K562 (cell line): Measurements from ENCODE around the gene GGPS1. TPM values are rescaled to one million over a fixed set of nuclear protein-coding genes. Genes with fewer than 3 reads are reported as not detected.

Experiments
- BCLAF1 ChIP-seq, 2 experiments: fragments of 450-650 bp in 1 of 2; IDR thresholded peaks; 2 replicates each; pipeline ENCODE4 v1.6.1; 2011 to 2017; ENCODE audit warnings: low read depth in 2 of 2, antibody characterized with exemption in 1 of 2, borderline replicate concordance in 1 of 2, low read length in 1 of 2, mild to moderate bottlenecking in 1 of 2, mixed read lengths in 1 of 2; ENCODE audit not compliant: control insufficient read depth in 1 of 2
- BRF2 ChIP-seq: IDR thresholded peaks from 3 replicates; pipeline ENCODE4 v1.6.1; 2011; ENCODE audit warnings: borderline replicate concordance, mild to moderate bottlenecking; ENCODE audit not compliant: insufficient read length, insufficient read depth
- CBFA2T2 ChIP-seq: fragments of 450-650 bp; conservative IDR thresholded peaks from 2 replicates; pipeline ENCODE4 v1.6.1; 2017; ENCODE audit warnings: mild to moderate bottlenecking
- CCNT2 ChIP-seq: IDR thresholded peaks from 2 replicates; pipeline ENCODE4 v1.6.1; 2011; ENCODE audit warnings: borderline replicate concordance, low read depth, mild to moderate bottlenecking, moderate library complexity, mixed read lengths, low read length; ENCODE audit not compliant: insufficient read length; ENCODE audit errors: extremely low read depth
- EP400 ChIP-seq: fragments of 450-650 bp; IDR thresholded peaks from 2 replicates; pipeline ENCODE4 v1.6.1; 2017; ENCODE audit warnings: antibody characterized with exemption, mild to moderate bottlenecking, moderate library complexity
- GABPA ChIP-seq: fragments of 200-800 bp; sonication (Bioruptor generic); conservative IDR thresholded peaks from 2 replicates; pipeline ENCODE4 v1.6.1; 2016; ENCODE audit warnings: low read depth, missing genetic modification characterization, missing compliant biosample characterization
- OTX1 ChIP-seq: fragments of 450-650 bp; formaldehyde crosslinking; IDR thresholded peaks from 2 replicates; pipeline ENCODE4 v1.4.0; 2022; ENCODE audit warnings: mild to moderate bottlenecking
- SMARCE1 ChIP-seq: fragments of 450-650 bp; IDR thresholded peaks from 2 replicates; pipeline ENCODE4 v1.7.1; 2016; ENCODE audit warnings: mild to moderate bottlenecking
- STAG1 ChIP-seq: sonication (generic); formaldehyde crosslinking; IDR thresholded peaks from 2 replicates; pipeline ENCODE4 v1.5.0; 2020; ENCODE audit warnings: missing genetic modification reagents, borderline replicate concordance
- TCF7 ChIP-seq: sonication (generic); IDR thresholded peaks from 2 replicates; pipeline ENCODE4 v1.6.1; 2016; ENCODE audit warnings: antibody characterized with exemption, borderline replicate concordance
- TFE3 ChIP-seq: fragments of 450-650 bp; formaldehyde crosslinking; IDR thresholded peaks from 2 replicates; pipeline ENCODE4 v1.4.0; 2020; ENCODE audit warnings: mild to moderate bottlenecking, mixed read lengths
- ZBTB12 ChIP-seq: fragments of 250-450 bp; sonication (Bioruptor Pico); IDR thresholded peaks from 2 replicates; pipeline ENCODE4 v1.4.0; 2020
- ZNF146 ChIP-seq: IDR thresholded peaks from one replicate; pipeline ENCODE4 v1.6.1; 2018; ENCODE audit warnings: missing compliant biosample characterization; ENCODE audit not compliant: unreplicated experiment
- ZNF280A ChIP-seq: fragments of 450-650 bp; IDR thresholded peaks from 2 replicates; pipeline ENCODE4 v1.6.1; 2018; ENCODE audit warnings: mild to moderate bottlenecking, low read depth; ENCODE audit not compliant: partially characterized antibody
- ZNF354B ChIP-seq: fragments of 250-450 bp; sonication (Bioruptor Pico); IDR thresholded peaks from 2 replicates; pipeline ENCODE4 v1.4.0; 2020
- ZNF436 ChIP-seq: fragments of 250-450, 450-650 bp; sonication (Bioruptor Pico); formaldehyde crosslinking; IDR thresholded peaks from 2 replicates; pipeline ENCODE4 v1.7.0; 2020; ENCODE audit warnings: mild to moderate bottlenecking
- ZNF764 ChIP-seq: fragments of 250-450 bp; sonication (Bioruptor Pico); IDR thresholded peaks from 2 replicates; pipeline ENCODE4 v1.4.0; 2020; ENCODE audit warnings: low read depth, mild to moderate bottlenecking, moderate library complexity
- polyA plus RNA-seq, 8 experiments: library from polyadenylated mRNA; depleted of rRNA in 4 of 8; stranded (reverse) in 5 of 8; unstranded in 3 of 8; fragments of >200 nt; fragmentation: Nextera tagmentation in 2 of 8; fragmentation: Illumina TruSeq in 1 of 8; extraction: Ambion mirVana in 2 of 8; extraction: Trizol in 1 of 8; gene quantifications; 2 replicates each; pipeline versions ENCODE4 v1.2.1 to v1.2.3, GENCODE V29; 2011 to 2014; ENCODE audit warnings: inconsistent platforms in 1 of 8, missing spikeins in 1 of 8
- total RNA-seq, 7 experiments: library from RNA; depleted of rRNA in 6 of 7; stranded (reverse); fragments of >200 nt in 6 of 7; fragmentation: Illumina TruSeq in 2 of 7; extraction: Trizol in 2 of 7; gene quantifications; 2 replicates each; pipeline versions ENCODE4 v1.2.1 to v1.2.3, GENCODE V29; 2011 to 2021; ENCODE audit warnings: low replicate concordance in 1 of 7

Gene GGPS1
- total and polyA plus RNA-seq, 9 of the 15 experiments (the other 6 are each of a cell fraction or from before 2014, with no cell fraction given): 18.8 to 104 (median 56.3) TPM

- TF ChIP-seq BCLAF1 (IDR thresholded peaks at IDR 0.05; ENCODE audit: borderline replicate concordance in 1 of 2, control insufficient read depth in 1 of 2, low read depth in 2 of 2, low read length in 1 of 2) (no peak), BRF2 (no peak), ZNF280A (no peak), ZNF436 (CRISPR knock-in tag) (no peak), ZBTB12 (CRISPR knock-in tag) (no peak), OTX1 (CRISPR knock-in tag) (0 out of 2 replicates have a peak, but pooled peaks have one; percentile 29), SMARCE1 (peak; percentile 30), CBFA2T2 (peak; percentile 51), ZNF354B (CRISPR knock-in tag) (no peak), TCF7 (no peak; the same call in 1 of the 2 replicates), CCNT2 (no peak), STAG1 (CRISPR knock-in tag) (no peak), ZNF764 (CRISPR knock-in tag) (no peak), ZNF146 (CRISPR knock-in tag) (no peak), TFE3 (CRISPR knock-in tag) (peak; percentile 61), EP400 (peak; percentile 93), GABPA (tag) (peak; percentile 96)
Measured at GRCh38 chr1:235367000-235367908, 38.9 kb downstream of the GGPS1 start, which contains the start of gene TBCE (continued).
